CD14-positive monocyte (primary cell): Measurements from ENCODE around the gene SLC45A3. TPM values are rescaled to one million over a fixed set of nuclear protein-coding genes. Genes with fewer than 3 reads are reported as not detected.
A peak's percentile ranks its signal among the peaks of the same experiment; 100 is the strongest.

Experiments used
- DNase-seq, 3 donors: peaks; one replicate each; pipeline ENCODE4 v3.0.0-alpha.2; 2011 to 2022
- H2AFZ ChIP-seq: 2 replicates; pipeline ENCODE4 v1.6.0; 2012; ENCODE audit warnings: mild to moderate bottlenecking, low read depth, low read length, inconsistent platforms; ENCODE audit not compliant: insufficient read depth, poor library complexity, severe bottlenecking
- H3K27ac ChIP-seq, 2 donors: 1 replicate in 1 of 2; 2 replicates in 1 of 2; pipeline ENCODE4 v1.5.1; 2012 to 2013; ENCODE audit warnings: low read length in 2 of 2, control low read depth in 1 of 2, inconsistent platforms in 1 of 2, low read depth in 1 of 2, mild to moderate bottlenecking in 1 of 2
- H3K27me3 ChIP-seq, 2 donors: one replicate each; pipeline versions ENCODE4 v1.6.0 to v1.6.1; 2011 to 2013; ENCODE audit warnings: low read length in 2 of 2; ENCODE audit not compliant: control insufficient read depth in 2 of 2, insufficient read depth in 2 of 2
- H3K36me3 ChIP-seq, 2 donors: replicated peaks in 1 of 2; 1 replicate in 1 of 2; 2 replicates in 1 of 2; pipeline versions ENCODE4 v1.5.1 to v1.6.1; 2012 to 2013; ENCODE audit warnings: low read length in 2 of 2, control low read depth in 1 of 2, inconsistent platforms in 1 of 2, mild to moderate bottlenecking in 1 of 2; ENCODE audit not compliant: insufficient read depth in 2 of 2, control insufficient read depth in 1 of 2
- H3K4me1 ChIP-seq, 2 donors: 1 replicate in 1 of 2; 2 replicates in 1 of 2; pipeline versions ENCODE4 v1.5.1 to v1.6.1; 2012 to 2013; ENCODE audit warnings: low read length in 2 of 2, control low read depth in 1 of 2, inconsistent platforms in 1 of 2, mild to moderate bottlenecking in 1 of 2, moderate library complexity in 1 of 2; ENCODE audit not compliant: insufficient read depth in 2 of 2, control insufficient read depth in 1 of 2
- H3K4me2 ChIP-seq: replicated peaks from 2 replicates; pipeline ENCODE3; 2012; ENCODE audit warnings: low read length, moderate library complexity, mild to moderate bottlenecking; ENCODE audit not compliant: poor library complexity, severe bottlenecking; ENCODE audit errors: extremely low read depth
- H3K4me3 ChIP-seq, 3 experiments: fragments of 200-600 bp in 1 of 3; sonication (generic) in 1 of 3; replicated peaks in 1 of 3; 1 replicate in 2 of 3; 2 replicates in 1 of 3; pipeline ENCODE4 v1.5.1; 2011 to 2013; ENCODE audit warnings: low read length in 3 of 3, mild to moderate bottlenecking in 3 of 3, control low read depth in 2 of 3, low read depth in 2 of 3, inconsistent platforms in 1 of 3, moderate library complexity in 1 of 3
- H3K79me2 ChIP-seq: 2 replicates; pipeline ENCODE4 v1.6.0; 2012; ENCODE audit warnings: mild to moderate bottlenecking, control low read depth, inconsistent platforms, low read length, moderate library complexity; ENCODE audit not compliant: insufficient read depth
- H3K9ac ChIP-seq: 2 replicates; pipeline ENCODE4 v1.6.0; 2017; ENCODE audit warnings: low read length, mild to moderate bottlenecking; ENCODE audit not compliant: insufficient read depth, poor library complexity, severe bottlenecking
- H3K9me3 ChIP-seq, 2 donors: replicated peaks in 1 of 2; 1 replicate in 1 of 2; 2 replicates in 1 of 2; pipeline versions ENCODE4 v1.5.1 to v1.6.1; 2012 to 2013; ENCODE audit warnings: low read length in 2 of 2, control low read depth in 1 of 2; ENCODE audit not compliant: control insufficient read depth in 1 of 2, insufficient read depth in 1 of 2
- H4K20me1 ChIP-seq: 2 replicates; pipeline ENCODE4 v1.6.0; 2012; ENCODE audit warnings: mild to moderate bottlenecking, low read length, control low read depth, moderate library complexity; ENCODE audit not compliant: insufficient read depth
- H3K27ac Mint-ChIP-seq, 7 donors: one replicate each; pipeline ENCODE4 v1.8.0; 2020; ENCODE audit warnings: mild to moderate bottlenecking in 7 of 7, mixed read lengths in 7 of 7, moderate library complexity in 6 of 7, inconsistent platforms in 2 of 7
- H3K27me3 Mint-ChIP-seq, 3 donors: one replicate each; pipeline ENCODE4 v1.8.0; 2021 to 2022; ENCODE audit warnings: low read depth in 3 of 3, mild to moderate bottlenecking in 3 of 3, mixed read lengths in 3 of 3, moderate library complexity in 3 of 3, inconsistent platforms in 1 of 3
- H3K36me3 Mint-ChIP-seq, 2 donors: one replicate each; pipeline ENCODE4 v1.8.0; 2020; ENCODE audit warnings: mixed read lengths in 2 of 2, inconsistent platforms in 1 of 2, mild to moderate bottlenecking in 1 of 2
- H3K4me1 Mint-ChIP-seq: one replicate; pipeline ENCODE4 v1.8.0; 2020; ENCODE audit warnings: mild to moderate bottlenecking, mixed read lengths
- H3K4me3 Mint-ChIP-seq, 2 donors: one replicate each; pipeline ENCODE4 v1.8.0; 2020; ENCODE audit warnings: mild to moderate bottlenecking in 2 of 2, mixed read lengths in 2 of 2, moderate library complexity in 1 of 2
- H3K9me3 Mint-ChIP-seq, 7 donors: one replicate each; pipeline ENCODE4 v1.8.0; 2020 to 2022; ENCODE audit warnings: mixed read lengths in 7 of 7, mild to moderate bottlenecking in 6 of 7, moderate library complexity in 6 of 7, inconsistent platforms in 2 of 7
- CTCF ChIP-seq: fragments of 200-600 bp; IDR thresholded peaks from one replicate; pipeline ENCODE4 v1.8.0; 2022; ENCODE audit warnings: antibody characterized with exemption, mild to moderate bottlenecking
- WGBS: methylation state at CpG from one replicate; pipeline ENCODE4 v1.1.5; 2013; ENCODE audit warnings: missing lambda C conversion rate; ENCODE audit not compliant: insufficient coverage; 5-methylcytosine and 5-hydroxymethylcytosine counted together
- intact Hi-C, 2 donors: fragments of 100-400 bp; cut with micrococcal nuclease; formaldehyde crosslinking; loops; one replicate each; pipeline versions ENCODE4 v1.15.0 to v1.15.1; 2023
- polyA plus RNA-seq, 3 donors: library from polyadenylated mRNA; depleted of rRNA in 1 of 3; unstranded in 2 of 3; stranded (reverse) in 1 of 3; fragments of 300-500 nt in 2 of 3; fragments of >200 nt in 1 of 3; fragmentation: Illumina TruSeq in 2 of 3; gene quantifications; 1 replicate in 2 of 3; 2 replicates in 1 of 3; pipeline ENCODE4 v1.2.3, GENCODE V29; 2012 to 2021

Gene SLC45A3
- polyA plus RNA-seq, 3 donors: 0.11 to 0.61 TPM; not detected in 1

DNA sequence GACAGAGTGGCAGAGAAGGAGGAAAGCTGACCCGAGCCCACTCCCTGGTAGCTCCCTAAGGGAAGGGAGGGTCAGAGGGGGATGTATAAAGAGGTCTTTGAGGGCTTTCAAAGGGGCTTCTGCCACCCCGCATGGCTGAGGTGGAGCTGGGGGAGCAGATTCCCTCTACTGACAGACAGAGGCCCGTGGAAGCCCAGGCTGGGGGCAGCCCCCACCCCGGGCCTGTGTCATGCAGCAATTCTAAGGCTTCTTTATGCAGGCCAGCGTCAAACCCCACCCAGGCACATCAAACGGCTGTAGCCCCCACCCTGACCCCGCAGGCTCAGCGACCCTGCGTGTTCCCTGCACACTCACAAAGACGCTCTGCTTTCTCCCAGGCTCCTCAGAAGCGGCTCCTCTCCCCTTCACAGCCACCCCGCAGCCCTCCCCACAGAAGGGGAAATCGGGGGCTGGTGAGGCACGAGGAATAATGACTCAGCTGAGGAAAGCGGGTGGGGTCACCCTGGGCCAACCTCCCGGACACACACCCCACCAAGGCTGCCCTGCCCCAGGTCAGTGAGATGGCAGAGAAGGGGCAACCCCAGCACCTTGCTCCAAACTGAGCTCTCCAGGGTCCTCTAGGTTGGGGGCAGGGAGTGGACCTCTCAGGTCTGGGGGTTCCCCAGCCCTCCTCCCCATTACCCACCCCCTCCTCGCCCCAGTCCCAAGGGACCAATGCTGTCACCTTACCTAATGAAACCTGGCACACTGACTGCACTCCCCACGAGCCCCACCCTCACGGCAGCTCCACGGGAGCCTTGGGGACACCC, 10.8 kb downstream of the SLC45A3 start:
- WGBS: 13% methylated on average over 19 of the region's 20 CpGs
- DNase-seq: peak; percentile 48 to 85 (median 60)
- Histone ChIP-seq H3K9me3 (no peaks in the 10 kb centered on the region), H2AFZ (peak overlapping the region; percentile 22), H3K79me2 (no peaks in the 10 kb centered on the region), H3K36me3 (no peaks in the 10 kb centered on the region), H3K27ac (peak overlapping the region in 1 of 2 donors; percentile 38), H3K9ac (peak overlapping the region; percentile 32), H4K20me1 (no peaks in the 10 kb centered on the region), H3K4me1 (peaks cover 38 to 44% of the 10 kb centered on the region in 2 donors), H3K27me3 (no peaks in the 10 kb centered on the region), H3K4me2 (peak overlapping the region; percentile 39), H3K4me3 (peak overlapping the region in 1 of 3 experiments; percentile 19)
- Mint-ChIP-seq H3K9me3 (no peaks in the 10 kb centered on the region), H3K27ac (peak overlapping the region; percentile 40 to 85 (median 66)), H3K4me3 (peak overlapping the region; percentile 56 to 79), H3K4me1 (peaks cover 43% of the 10 kb centered on the region), H3K27me3 (peaks cover 6 to 10% (median 6%) of the 10 kb centered on the region in 3 donors), H3K36me3 (no peaks in the 10 kb centered on the region)
- intact Hi-C loops: no loop called here
- TF ChIP-seq CTCF: no peak

- Histone ChIP-seq H2AFZ (no peak overlapping the region), H3K27ac (peak overlapping the region in 1 of 2 donors; percentile 38)
These were observed 11.4 kb downstream of the SLC45A3 start for GRCh38 chr1:205668951-205669340.

More at GRCh38 chr1:205668951-205669340, 11.4 kb downstream of the SLC45A3 start:
- Histone ChIP-seq H3K27me3 (no peaks in the 10 kb centered on the region), H3K4me1 (peaks cover 44 to 50% of the 10 kb centered on the region in 2 donors), H3K4me3 (peak overlapping the region in 1 of 3 experiments; percentile 19), H3K79me2 (no peaks in the 10 kb centered on the region), H3K9me3 (no peaks in the 10 kb centered on the region), H3K4me2 (peak overlapping the region; percentile 39), H3K36me3 (no peaks in the 10 kb centered on the region), H4K20me1 (no peaks in the 10 kb centered on the region), H3K9ac (peak overlapping the region; percentile 32)
- Mint-ChIP-seq H3K36me3 (no peaks in the 10 kb centered on the region), H3K9me3 (no peaks in the 10 kb centered on the region), H3K27me3 (peaks cover 5 to 10% (median 8%) of the 10 kb centered on the region in 3 donors), H3K4me1 (peaks cover 48% of the 10 kb centered on the region), H3K4me3 (peak overlapping the region; percentile 56 to 79), H3K27ac (peak overlapping the region in 6 of 7 donors; percentile 40 to 85 (median 58))
- DNase-seq: peak; percentile 45 to 84 (median 46)
- intact Hi-C loops: no loop called here
- WGBS: 100% methylated on average over 1 of the region's 5 CpGs
- no peak for TF ChIP-seq CTCF
